ENCODE results near the gene HCFC1.

The HCFC1 gene

GRCh38 chrX:153961292-153961691 lies 10.3 kb downstream of the HCFC1 start:
- Mint-ChIP-seq H3K27me3 (no peaks in the 10 kb centered on the region), H3K4me3 (no peak overlapping the region), H3K4me1 (ENCODE audit: low read depth) (peaks cover 17% of the 10 kb centered on the region), H3K9me3 (no peaks in the 10 kb centered on the region), H3K27ac (peak overlapping the region; percentile 18), H3K36me3 (ENCODE audit: low read depth) (peaks cover 99% of the 10 kb centered on the region)
- no peak for DNase-seq

- H3K27me3 Mint-ChIP-seq, result no peaks in the 10 kb centered on the region
- no peak overlapping the region for H3K4me3 Mint-ChIP-seq
- H3K36me3 Mint-ChIP-seq (ENCODE audit: low read depth), result peaks cover 99% of the 10 kb centered on the region
- H3K4me1 Mint-ChIP-seq (ENCODE audit: low read depth), result peaks cover 13% of the 10 kb centered on the region
- no peaks in the 10 kb centered on the region for H3K9me3 Mint-ChIP-seq
- peak overlapping the region; percentile 18 for H3K27ac Mint-ChIP-seq
- DNase-seq, result no peak
Measured at GRCh38 chrX:153960786-153961185, 10.8 kb downstream of the HCFC1 start.

- Mint-ChIP-seq H3K36me3 (ENCODE audit: low read depth) (peaks cover 100% of the 10 kb centered on the region), H3K4me1 (ENCODE audit: low read depth) (peaks cover 6% of the 10 kb centered on the region), H3K4me3 (no peak overlapping the region), H3K27ac (no peak overlapping the region), H3K27me3 (no peaks in the 10 kb centered on the region), H3K9me3 (no peaks in the 10 kb centered on the region)
- no peak for DNase-seq
Measured at GRCh38 chrX:153960077-153960476, 11.5 kb downstream of the HCFC1 start.

- DNase-seq, result no peak
- no peaks in the 10 kb centered on the region for H3K9me3 Mint-ChIP-seq
- no peaks in the 10 kb centered on the region for H3K27me3 Mint-ChIP-seq
- H3K27ac Mint-ChIP-seq, result no peak overlapping the region
- peaks cover 100% of the 10 kb centered on the region for H3K36me3 Mint-ChIP-seq (ENCODE audit: low read depth)
- H3K4me3 Mint-ChIP-seq, result no peak overlapping the region
- peaks cover 3% of the 10 kb centered on the region for H3K4me1 Mint-ChIP-seq (ENCODE audit: low read depth)
Measured at GRCh38 chrX:153959649-153960048, 12.0 kb downstream of the HCFC1 start.

- no peak for DNase-seq
- no peaks in the 10 kb centered on the region for H3K9me3 Mint-ChIP-seq
- H3K36me3 Mint-ChIP-seq (ENCODE audit: low read depth), result peaks cover 98% of the 10 kb centered on the region
- H3K27ac Mint-ChIP-seq, result no peak overlapping the region
- no peak overlapping the region for H3K4me3 Mint-ChIP-seq
- peaks cover 7% of the 10 kb centered on the region for H3K4me1 Mint-ChIP-seq (ENCODE audit: low read depth)
- no peaks in the 10 kb centered on the region for H3K27me3 Mint-ChIP-seq
Measured at GRCh38 chrX:153958605-153959004, 13.0 kb downstream of the HCFC1 start.

GRCh38 chrX:153957224-153957623 lies 14.4 kb downstream of the HCFC1 start:
- Mint-ChIP-seq H3K27ac (peak overlapping the region; percentile 57), H3K27me3 (no peaks in the 10 kb centered on the region), H3K4me1 (ENCODE audit: low read depth) (peaks cover 13% of the 10 kb centered on the region), H3K9me3 (no peaks in the 10 kb centered on the region), H3K4me3 (no peak overlapping the region), H3K36me3 (ENCODE audit: low read depth) (peaks cover 98% of the 10 kb centered on the region)
- no peak for DNase-seq

GRCh38 chrX:153956044-153956907 lies 15.3 kb downstream of the HCFC1 start:
- Mint-ChIP-seq H3K4me3 (no peak overlapping the region), H3K27ac (peak overlapping the region; percentile 9), H3K9me3 (no peaks in the 10 kb centered on the region), H3K4me1 (ENCODE audit: low read depth) (peaks cover 15% of the 10 kb centered on the region), H3K27me3 (no peaks in the 10 kb centered on the region), H3K36me3 (ENCODE audit: low read depth) (peaks cover 98% of the 10 kb centered on the region)
- DNase-seq, result no peak

- Mint-ChIP-seq H3K27ac (peak overlapping the region; percentile 9), H3K4me1 (ENCODE audit: low read depth) (peaks cover 22% of the 10 kb centered on the region), H3K27me3 (no peaks in the 10 kb centered on the region), H3K4me3 (no peak overlapping the region), H3K9me3 (no peaks in the 10 kb centered on the region), H3K36me3 (ENCODE audit: low read depth) (peaks cover 98% of the 10 kb centered on the region)
- no peak for DNase-seq
Measured at GRCh38 chrX:153955228-153955732, 16.3 kb downstream of the HCFC1 start.

- H3K27ac Mint-ChIP-seq, result peak overlapping the region; percentile 69
- no peak overlapping the region for H3K4me3 Mint-ChIP-seq
- H3K9me3 Mint-ChIP-seq, result no peaks in the 10 kb centered on the region
- H3K4me1 Mint-ChIP-seq (ENCODE audit: low read depth), result peaks cover 26% of the 10 kb centered on the region
- H3K27me3 Mint-ChIP-seq, result no peaks in the 10 kb centered on the region
- peaks cover 98% of the 10 kb centered on the region for H3K36me3 Mint-ChIP-seq (ENCODE audit: low read depth)
- no peak for DNase-seq
Measured at GRCh38 chrX:153954558-153955227, 16.9 kb downstream of the HCFC1 start.

GRCh38 chrX:153953892-153954557 lies 17.6 kb downstream of the HCFC1 start:
- Mint-ChIP-seq H3K27me3 (no peaks in the 10 kb centered on the region), H3K9me3 (no peaks in the 10 kb centered on the region), H3K4me3 (no peak overlapping the region), H3K27ac (peak overlapping the region; percentile 69), H3K4me1 (ENCODE audit: low read depth) (peaks cover 32% of the 10 kb centered on the region), H3K36me3 (ENCODE audit: low read depth) (peaks cover 97% of the 10 kb centered on the region)
- DNase-seq, result no peak

- H3K27me3 Mint-ChIP-seq, result no peaks in the 10 kb centered on the region
- H3K36me3 Mint-ChIP-seq (ENCODE audit: low read depth), result peaks cover 97% of the 10 kb centered on the region
- peak; percentile 91 for DNase-seq
- H3K9me3 Mint-ChIP-seq, result no peaks in the 10 kb centered on the region
- H3K4me3 Mint-ChIP-seq, result no peak overlapping the region
- H3K4me1 Mint-ChIP-seq (ENCODE audit: low read depth), result peaks cover 37% of the 10 kb centered on the region
- peak overlapping the region; percentile 71 for H3K27ac Mint-ChIP-seq
Measured at GRCh38 chrX:153953342-153953830, 18.2 kb downstream of the HCFC1 start.

- H3K36me3 Mint-ChIP-seq (ENCODE audit: low read depth), result peaks cover 97% of the 10 kb centered on the region
- H3K9me3 Mint-ChIP-seq, result no peaks in the 10 kb centered on the region
- no peak for DNase-seq
- no peak overlapping the region for H3K4me3 Mint-ChIP-seq
- H3K27ac Mint-ChIP-seq, result peak overlapping the region; percentile 71
- H3K27me3 Mint-ChIP-seq, result no peaks in the 10 kb centered on the region
- H3K4me1 Mint-ChIP-seq (ENCODE audit: low read depth), result peaks cover 45% of the 10 kb centered on the region
Measured at GRCh38 chrX:153952373-153953026, 19.1 kb downstream of the HCFC1 start.

- H3K27ac Mint-ChIP-seq, result peak overlapping the region; percentile 52
- H3K36me3 Mint-ChIP-seq (ENCODE audit: low read depth), result peaks cover 94% of the 10 kb centered on the region
- DNase-seq, result no peak
- no peak overlapping the region for H3K4me3 Mint-ChIP-seq
- H3K4me1 Mint-ChIP-seq (ENCODE audit: low read depth), result peaks cover 48% of the 10 kb centered on the region
- no peaks in the 10 kb centered on the region for H3K27me3 Mint-ChIP-seq
- no peaks in the 10 kb centered on the region for H3K9me3 Mint-ChIP-seq
Measured at GRCh38 chrX:153951683-153952372, 19.8 kb downstream of the HCFC1 start.
